ENCODE data around the gene GOLGB1. TPM values are rescaled to one million over a fixed set of nuclear protein-coding genes. Genes with fewer than 3 reads are reported as not detected.
"Not testable (repeated sequence)": the region's sequence is repeated elsewhere in the genome, so short reads cannot be mapped to it uniquely, and the experiment has no call there.

GOLGB1 gene
- polyA plus RNA-seq (2013, experiment 1 of 4) = 41.4 TPM
- polyA plus RNA-seq (2013, experiment 2 of 4) = 47.4 TPM
- 30.9 TPM for polyA plus RNA-seq (2013, experiment 3 of 4)
- 38.7 TPM for polyA plus RNA-seq (2013, experiment 4 of 4)

- 0% methylated on average over 51 of the region's 51 CpGs for WGBS, 2 experiments
- Histone ChIP-seq H3K4me3 (ENCODE audit: insufficient read depth, low read depth, low read length) (peak within 1 kb of the TSS; percentile 89), H3K27ac (ENCODE audit: insufficient read depth, low read depth, low read length, poor library complexity, severe bottlenecking) (peak within 1 kb of the TSS; percentile 95), H3K27me3 (ENCODE audit: control insufficient read depth, insufficient read depth, low read length, poor library complexity, severe bottlenecking) (no peaks in the 10 kb centered on the region), H3K36me3 (ENCODE audit: control insufficient read depth, insufficient read depth, low read length) (no peaks in the 10 kb centered on the region), H3K9me3 (ENCODE audit: control insufficient read depth, low read length) (no peaks in the 10 kb centered on the region), H3K4me1 (ENCODE audit: control insufficient read depth, insufficient read depth, low read length) (no peaks in the 10 kb centered on the region)
Observed at GRCh38 chr3:121749276-121750086, at the start of gene GOLGB1. Gene GOLGB1 (minus strand): TSS chr3:121749741. CDS start chr3:121730971, 18,770 bp downstream.

DNA sequence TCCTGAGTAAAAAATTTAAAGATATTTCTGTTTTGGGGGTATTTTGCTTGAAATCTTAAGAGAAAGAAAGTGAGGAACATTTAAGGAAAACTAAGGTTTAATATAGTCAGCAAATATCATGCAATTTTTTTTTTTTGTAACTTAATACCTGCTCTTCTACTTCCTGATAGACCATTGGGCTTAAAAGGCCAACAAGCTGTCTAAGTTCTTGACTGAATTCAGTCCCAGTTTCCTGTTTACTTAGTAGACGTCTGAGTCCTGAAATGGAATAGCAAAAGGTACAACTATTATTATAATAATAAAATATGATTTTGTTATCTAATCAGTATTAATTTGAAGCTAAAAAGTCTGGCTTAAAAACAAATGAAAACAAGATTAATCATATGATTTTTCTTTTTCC lies 47.4 kb upstream of the GOLGB1 start:
- no peak overlapping the region for H3K4me3 ChIP-seq (ENCODE audit: insufficient read depth, low read depth, low read length)

DNA sequence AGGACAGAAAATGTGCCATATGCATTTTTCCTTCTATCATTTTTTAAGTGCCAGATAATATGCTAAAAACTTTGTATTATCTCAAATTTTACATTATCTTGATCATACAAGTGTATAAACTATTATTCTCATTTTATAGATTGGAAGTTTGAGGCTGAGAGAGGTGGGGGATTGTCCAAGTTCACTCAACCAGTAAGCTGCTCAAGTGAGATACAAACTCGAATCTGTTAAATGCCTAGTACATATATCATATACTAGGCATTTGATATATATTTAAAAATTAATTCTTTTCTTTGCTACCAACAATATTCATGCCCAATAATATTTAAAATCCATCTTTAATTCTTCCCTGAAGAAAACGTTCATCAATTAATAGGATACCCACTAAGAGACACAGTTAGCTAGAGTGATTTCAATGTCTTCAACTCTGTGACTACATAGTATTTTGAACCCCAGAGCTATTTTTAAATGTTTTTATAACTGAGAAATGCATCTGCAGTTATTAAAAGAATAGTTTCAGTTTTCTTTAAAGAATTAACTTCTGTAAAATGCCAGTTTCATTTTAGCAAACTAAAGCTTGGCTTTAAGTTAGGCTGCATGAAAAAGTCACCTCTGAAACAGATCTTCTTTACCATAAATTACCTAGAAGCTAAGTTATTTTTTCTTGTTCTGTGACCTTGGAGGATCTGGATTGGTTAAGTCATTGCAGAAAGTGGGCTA lies 44.9 kb upstream of the GOLGB1 start:
- 86 to 91% methylated on average over 1 of the region's 2 CpGs for WGBS, 2 experiments
- no peaks in the 10 kb centered on the region for H3K27me3 ChIP-seq (ENCODE audit: control insufficient read depth, insufficient read depth, low read length, poor library complexity, severe bottlenecking)
- H3K9me3 ChIP-seq (ENCODE audit: control insufficient read depth, low read length) = no peaks in the 10 kb centered on the region
- no peaks in the 10 kb centered on the region for H3K4me1 ChIP-seq (ENCODE audit: control insufficient read depth, insufficient read depth, low read length)
- H3K27ac ChIP-seq (ENCODE audit: insufficient read depth, low read depth, low read length, poor library complexity, severe bottlenecking) = no peak overlapping the region
- H3K4me3 ChIP-seq (ENCODE audit: insufficient read depth, low read depth, low read length) = no peak overlapping the region
- H3K36me3 ChIP-seq (ENCODE audit: control insufficient read depth, insufficient read depth, low read length) = peaks cover 4% of the 10 kb centered on the region

More for the DNA sequence above, 47.4 kb upstream of the GOLGB1 start:
- Histone ChIP-seq H3K9me3 (ENCODE audit: control insufficient read depth, low read length) (no peaks in the 10 kb centered on the region), H3K27ac (ENCODE audit: insufficient read depth, low read depth, low read length, poor library complexity, severe bottlenecking) (no peak overlapping the region), H3K27me3 (ENCODE audit: control insufficient read depth, insufficient read depth, low read length, poor library complexity, severe bottlenecking) (no peaks in the 10 kb centered on the region), H3K4me1 (ENCODE audit: control insufficient read depth, insufficient read depth, low read length) (no peaks in the 10 kb centered on the region), H3K36me3 (ENCODE audit: control insufficient read depth, insufficient read depth, low read length) (peaks cover 4% of the 10 kb centered on the region)
- WGBS, 2 experiments = no CpG with 5 or more reads among the region's 1 CpG

GRCh38 chr3:121793078-121793477 lies 43.5 kb upstream of the GOLGB1 start:
- no peak overlapping the region for H3K4me3 ChIP-seq (ENCODE audit: insufficient read depth, low read depth, low read length)
- 93% methylated on average over 3 of the region's 3 CpGs for WGBS, 2 experiments
- no peaks in the 10 kb centered on the region for H3K4me1 ChIP-seq (ENCODE audit: control insufficient read depth, insufficient read depth, low read length)
- no peaks in the 10 kb centered on the region for H3K9me3 ChIP-seq (ENCODE audit: control insufficient read depth, low read length)
- H3K36me3 ChIP-seq (ENCODE audit: control insufficient read depth, insufficient read depth, low read length) = peaks cover 7% of the 10 kb centered on the region
- no peak overlapping the region for H3K27ac ChIP-seq (ENCODE audit: insufficient read depth, low read depth, low read length, poor library complexity, severe bottlenecking)
- no peaks in the 10 kb centered on the region for H3K27me3 ChIP-seq (ENCODE audit: control insufficient read depth, insufficient read depth, low read length, poor library complexity, severe bottlenecking)

GRCh38 chr3:121786485-121786884 lies 36.9 kb upstream of the GOLGB1 start:
- Histone ChIP-seq H3K9me3 (ENCODE audit: control insufficient read depth, low read length) (no peaks in the 10 kb centered on the region), H3K27ac (ENCODE audit: insufficient read depth, low read depth, low read length, poor library complexity, severe bottlenecking) (no peak overlapping the region), H3K36me3 (ENCODE audit: control insufficient read depth, insufficient read depth, low read length) (peaks cover 17% of the 10 kb centered on the region), H3K27me3 (ENCODE audit: control insufficient read depth, insufficient read depth, low read length, poor library complexity, severe bottlenecking) (no peaks in the 10 kb centered on the region), H3K4me1 (ENCODE audit: control insufficient read depth, insufficient read depth, low read length) (no peaks in the 10 kb centered on the region), H3K4me3 (ENCODE audit: insufficient read depth, low read depth, low read length) (no peak overlapping the region)
- 96 to 100% methylated on average over 2 of the region's 2 CpGs for WGBS, 2 experiments

DNA sequence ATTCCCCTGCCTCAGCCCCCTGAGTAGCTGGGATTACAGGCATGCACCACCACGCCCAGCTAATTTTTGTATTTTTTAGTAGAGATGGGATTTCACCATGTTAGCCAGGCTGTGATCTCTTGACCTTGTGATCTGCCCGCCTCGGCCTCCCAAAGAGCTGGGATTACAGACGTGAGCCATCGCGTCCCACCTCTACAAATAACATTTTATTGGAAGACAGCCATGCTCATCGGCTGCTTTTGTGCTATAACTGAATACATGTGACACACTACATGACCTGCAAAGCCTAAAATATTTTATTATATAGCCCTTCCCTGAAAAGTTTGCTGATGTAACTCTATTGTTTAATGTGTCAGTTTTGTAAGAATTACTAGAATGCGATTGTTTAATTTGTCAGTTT lies 33.2 kb upstream of the GOLGB1 start:
- H3K27me3 ChIP-seq (ENCODE audit: control insufficient read depth, insufficient read depth, low read length, poor library complexity, severe bottlenecking); H3K4me3 ChIP-seq (ENCODE audit: insufficient read depth, low read depth, low read length); H3K27ac ChIP-seq (ENCODE audit: insufficient read depth, low read depth, low read length, poor library complexity, severe bottlenecking); H3K4me1 ChIP-seq (ENCODE audit: control insufficient read depth, insufficient read depth, low read length); H3K9me3 ChIP-seq (ENCODE audit: control insufficient read depth, low read length): not testable (repeated sequence)
- H3K36me3 ChIP-seq (ENCODE audit: control insufficient read depth, insufficient read depth, low read length) = peaks cover 27% of the 10 kb centered on the region
- WGBS, 2 experiments = 76 to 80% methylated on average over 7 of the region's 8 CpGs

DNA sequence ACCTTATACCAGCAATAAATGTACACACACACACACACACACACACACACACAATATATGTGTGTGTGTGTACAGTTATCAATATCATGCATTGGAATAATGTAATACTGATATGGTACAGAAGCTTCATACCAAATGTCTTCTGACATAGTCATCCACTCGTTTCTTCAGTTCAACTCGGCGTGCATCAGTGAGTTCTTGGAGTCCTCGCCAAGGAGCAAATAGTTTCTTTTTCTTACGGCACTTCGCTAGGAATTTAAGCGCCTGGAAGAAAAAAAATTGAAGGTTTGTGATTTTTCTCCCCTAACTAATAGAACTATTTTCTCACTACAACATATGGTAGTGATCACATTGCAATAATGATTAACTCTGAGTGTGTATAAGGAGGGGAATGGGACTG lies 32.1 kb upstream of the GOLGB1 start:
- Histone ChIP-seq H3K27me3 (ENCODE audit: control insufficient read depth, insufficient read depth, low read length, poor library complexity, severe bottlenecking) (no peaks in the 10 kb centered on the region), H3K4me3 (ENCODE audit: insufficient read depth, low read depth, low read length) (no peak overlapping the region), H3K36me3 (ENCODE audit: control insufficient read depth, insufficient read depth, low read length) (peaks cover 26% of the 10 kb centered on the region), H3K4me1 (ENCODE audit: control insufficient read depth, insufficient read depth, low read length) (no peaks in the 10 kb centered on the region), H3K9me3 (ENCODE audit: control insufficient read depth, low read length) (no peaks in the 10 kb centered on the region), H3K27ac (ENCODE audit: insufficient read depth, low read depth, low read length, poor library complexity, severe bottlenecking) (no peak overlapping the region)
- WGBS, 2 experiments = 92 to 96% methylated on average over 6 to 7 of the region's 7 CpGs

DNA sequence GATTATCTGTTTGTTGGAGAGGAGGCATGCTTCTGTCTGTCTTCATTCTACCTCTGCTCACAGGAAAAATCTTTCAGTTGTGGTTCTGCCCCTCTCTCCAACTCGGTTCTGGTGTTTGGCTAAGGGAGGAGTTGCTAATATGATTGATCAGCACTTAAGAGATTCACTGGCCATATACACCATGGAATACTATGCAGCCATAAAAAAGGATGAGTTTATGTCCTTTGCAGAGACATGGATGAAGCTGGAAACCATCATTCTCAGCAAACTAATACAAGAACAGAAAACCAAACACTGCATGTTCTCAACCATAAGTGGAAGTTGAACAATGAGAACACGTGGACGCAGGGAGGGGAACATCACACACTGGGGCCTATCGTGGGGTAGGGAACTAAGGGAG lies 25.6 kb upstream of the GOLGB1 start:
- 90 to 93% methylated on average over 4 of the region's 4 CpGs for WGBS, 2 experiments
- H3K9me3 ChIP-seq (ENCODE audit: control insufficient read depth, low read length); H3K27ac ChIP-seq (ENCODE audit: insufficient read depth, low read depth, low read length, poor library complexity, severe bottlenecking); H3K4me3 ChIP-seq (ENCODE audit: insufficient read depth, low read depth, low read length); H3K4me1 ChIP-seq (ENCODE audit: control insufficient read depth, insufficient read depth, low read length); H3K27me3 ChIP-seq (ENCODE audit: control insufficient read depth, insufficient read depth, low read length, poor library complexity, severe bottlenecking): not testable (repeated sequence)
- peaks cover 34% of the 10 kb centered on the region for H3K36me3 ChIP-seq (ENCODE audit: control insufficient read depth, insufficient read depth, low read length)

DNA sequence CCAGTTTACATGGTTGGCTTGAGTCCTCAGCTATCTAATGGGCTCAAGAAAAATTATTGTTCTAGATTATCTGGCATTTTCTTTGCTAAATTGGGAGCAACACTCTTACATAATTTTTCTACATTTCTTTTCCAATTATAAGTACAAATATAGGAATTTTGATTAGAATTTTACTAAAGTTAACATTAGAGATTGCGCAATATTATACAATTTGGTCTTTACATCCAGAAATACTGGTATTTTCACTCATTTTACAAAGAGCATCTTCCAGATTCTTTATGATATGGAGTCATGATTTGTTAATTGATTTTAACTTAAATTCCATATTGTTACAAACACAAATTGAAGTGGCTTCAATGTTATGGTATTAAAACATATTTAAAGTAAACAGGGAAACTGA lies 19.7 kb upstream of the GOLGB1 start:
- Histone ChIP-seq H3K4me3 (ENCODE audit: insufficient read depth, low read depth, low read length) (no peak overlapping the region), H3K36me3 (ENCODE audit: control insufficient read depth, insufficient read depth, low read length) (peaks cover 18% of the 10 kb centered on the region), H3K9me3 (ENCODE audit: control insufficient read depth, low read length) (no peaks in the 10 kb centered on the region), H3K27me3 (ENCODE audit: control insufficient read depth, insufficient read depth, low read length, poor library complexity, severe bottlenecking) (no peaks in the 10 kb centered on the region), H3K27ac (ENCODE audit: insufficient read depth, low read depth, low read length, poor library complexity, severe bottlenecking) (no peak overlapping the region), H3K4me1 (ENCODE audit: control insufficient read depth, insufficient read depth, low read length) (no peaks in the 10 kb centered on the region)
- no CpG with 5 or more reads among the region's 1 CpG for WGBS, 2 experiments

DNA sequence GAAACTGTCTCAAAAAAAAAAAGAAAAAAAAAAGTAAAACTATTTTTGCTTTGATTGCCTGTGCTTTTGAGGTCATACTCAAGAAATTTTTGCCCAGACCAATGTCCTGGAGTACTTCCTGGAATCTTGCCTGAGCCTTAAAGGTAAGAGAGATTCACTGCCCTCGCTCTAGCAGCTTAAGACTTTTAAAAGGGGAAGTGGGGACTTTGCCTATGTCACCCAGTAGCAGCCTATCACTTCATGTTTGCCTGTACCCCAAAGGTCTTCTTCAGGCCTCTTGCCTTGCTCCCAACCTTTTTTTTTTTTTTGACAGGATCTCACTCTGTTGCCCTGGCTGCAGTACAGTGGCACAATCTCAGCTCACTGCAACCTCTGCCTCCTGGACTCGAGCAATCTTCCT lies 18.9 kb upstream of the GOLGB1 start:
- no peaks in the 10 kb centered on the region for H3K4me1 ChIP-seq (ENCODE audit: control insufficient read depth, insufficient read depth, low read length)
- 71 to 80% methylated on average over 2 of the region's 2 CpGs for WGBS, 2 experiments
- H3K9me3 ChIP-seq (ENCODE audit: control insufficient read depth, low read length) = no peaks in the 10 kb centered on the region
- no peak overlapping the region for H3K27ac ChIP-seq (ENCODE audit: insufficient read depth, low read depth, low read length, poor library complexity, severe bottlenecking)
- H3K36me3 ChIP-seq (ENCODE audit: control insufficient read depth, insufficient read depth, low read length) = peaks cover 18% of the 10 kb centered on the region
- H3K27me3 ChIP-seq (ENCODE audit: control insufficient read depth, insufficient read depth, low read length, poor library complexity, severe bottlenecking) = no peaks in the 10 kb centered on the region
- no peak overlapping the region for H3K4me3 ChIP-seq (ENCODE audit: insufficient read depth, low read depth, low read length)

Measured in ectodermal cell (in vitro differentiated cells).